Urothelium cell line (cell line): ENCODE data around the gene STK32B.
"Not testable (repeated sequence)": the region's sequence is repeated elsewhere in the genome, so short reads cannot be mapped to it uniquely, and the experiment has no call there.

ENCODE experiments used
- DNase-seq: peaks from one replicate; pipeline ENCODE4 v3.0.0; 2011; ENCODE audit warnings: low spot score, mixed read lengths
- FAIRE-seq: peaks from 2 replicates; lab custom pipeline; 2011; peaks lifted over from hg19 to GRCh38; lab: Jason Lieb, UNC

Gene STK32B

GRCh38 chr4:5422195-5422594 is 370.9 kb downstream of the STK32B start:
- FAIRE-seq (no peak), DNase-seq (no peak)

DNA sequence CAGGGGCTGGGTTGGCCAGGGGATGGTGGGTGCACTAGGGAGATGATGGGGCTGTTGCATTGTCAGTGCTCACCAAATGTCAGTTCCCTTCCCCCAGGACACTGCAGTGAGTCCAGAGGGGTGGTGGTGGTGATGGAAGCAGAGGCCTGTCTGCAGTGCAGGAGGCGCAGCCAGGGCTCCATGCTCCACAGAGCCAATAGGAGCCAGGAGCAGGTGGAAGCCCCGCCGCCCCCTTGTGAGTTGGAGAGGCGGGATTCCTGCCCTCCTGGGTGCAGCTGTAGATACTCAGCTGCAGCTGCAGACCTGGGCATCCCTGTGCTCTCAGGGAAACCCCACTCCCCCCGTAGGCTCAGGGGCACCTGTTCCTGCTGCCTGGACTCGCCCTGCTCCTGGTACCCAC is 372.4 kb downstream of the STK32B start:
- DNase-seq (no peak), FAIRE-seq (no peak)

DNA sequence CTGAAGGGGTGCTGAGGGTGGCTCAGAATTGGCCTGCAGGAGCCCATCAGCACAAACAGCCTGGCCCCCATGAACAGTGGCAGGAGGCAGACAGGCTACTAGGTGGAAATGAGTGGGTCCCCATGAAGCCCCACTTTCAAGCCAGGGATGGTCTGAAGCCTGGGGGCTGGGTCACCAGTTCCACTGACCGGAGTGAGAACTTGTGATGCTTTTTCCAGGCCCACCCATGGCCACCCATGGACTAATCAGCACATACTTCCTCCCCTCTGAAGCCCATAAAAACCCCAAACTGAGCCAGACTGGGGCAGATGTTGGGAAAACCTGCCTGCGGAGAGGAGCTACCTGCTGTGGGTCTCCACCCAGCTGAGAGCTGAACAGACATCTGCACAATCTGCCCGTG is 372.9 kb downstream of the STK32B start:
- FAIRE-seq (no peak), DNase-seq (no peak)

DNA sequence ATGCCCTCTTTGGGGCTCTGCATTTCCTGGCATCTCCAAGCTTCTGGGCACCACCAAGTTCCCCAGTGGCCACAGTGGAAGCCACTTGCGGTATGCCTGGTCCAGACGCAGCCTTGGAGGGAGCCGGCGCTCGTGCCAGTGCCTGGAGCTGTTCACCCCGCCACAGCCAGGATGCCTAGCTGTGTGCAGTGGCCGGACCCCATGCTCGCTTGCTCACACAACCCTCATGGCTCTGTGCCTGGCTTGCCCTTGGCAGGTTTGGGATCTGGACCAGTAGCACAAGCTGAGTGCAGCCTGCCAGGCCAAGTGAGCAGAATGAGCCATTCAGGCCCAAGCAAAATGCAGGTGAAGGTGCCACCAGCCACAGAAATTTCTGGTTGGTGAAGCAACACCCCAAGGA is 373.6 kb downstream of the STK32B start:
- DNase-seq (no peak), FAIRE-seq (no peak)

GRCh38 chr4:5429747-5430146 is 378.5 kb downstream of the STK32B start:
- FAIRE-seq, result no peak

GRCh38 chr4:5433196-5433595 is 381.9 kb downstream of the STK32B start:
- FAIRE-seq, result no peak

More at GRCh38 chr4:5429747-5430146, 378.5 kb downstream of the STK32B start:
- no peak for DNase-seq

DNA sequence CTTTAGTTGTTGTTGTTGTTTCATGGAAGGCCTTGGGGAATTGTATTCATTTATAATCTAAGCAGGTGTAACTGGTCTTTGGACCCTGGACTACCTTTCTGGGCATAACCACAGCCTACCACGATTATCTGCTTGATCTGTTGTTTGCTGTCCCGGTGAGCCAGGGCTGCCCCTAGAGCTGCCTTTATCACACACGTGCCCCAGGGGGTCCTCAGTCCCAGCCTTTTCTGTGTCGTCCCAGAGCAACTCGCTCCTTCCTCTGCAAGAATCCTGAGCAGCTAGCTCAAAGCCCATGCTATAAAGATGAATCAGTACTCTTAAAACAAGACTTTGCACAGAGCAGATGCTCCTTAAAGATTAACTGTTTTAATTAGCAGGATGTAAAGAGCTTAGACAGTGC is 383.9 kb downstream of the STK32B start:
- FAIRE-seq, result no peak
- DNase-seq, result no peak

More at GRCh38 chr4:5433196-5433595, 381.9 kb downstream of the STK32B start:
- no peak for DNase-seq

GRCh38 chr4:5435823-5436222 is 384.5 kb downstream of the STK32B start:
- FAIRE-seq, result no peak
- no peak for DNase-seq

DNA sequence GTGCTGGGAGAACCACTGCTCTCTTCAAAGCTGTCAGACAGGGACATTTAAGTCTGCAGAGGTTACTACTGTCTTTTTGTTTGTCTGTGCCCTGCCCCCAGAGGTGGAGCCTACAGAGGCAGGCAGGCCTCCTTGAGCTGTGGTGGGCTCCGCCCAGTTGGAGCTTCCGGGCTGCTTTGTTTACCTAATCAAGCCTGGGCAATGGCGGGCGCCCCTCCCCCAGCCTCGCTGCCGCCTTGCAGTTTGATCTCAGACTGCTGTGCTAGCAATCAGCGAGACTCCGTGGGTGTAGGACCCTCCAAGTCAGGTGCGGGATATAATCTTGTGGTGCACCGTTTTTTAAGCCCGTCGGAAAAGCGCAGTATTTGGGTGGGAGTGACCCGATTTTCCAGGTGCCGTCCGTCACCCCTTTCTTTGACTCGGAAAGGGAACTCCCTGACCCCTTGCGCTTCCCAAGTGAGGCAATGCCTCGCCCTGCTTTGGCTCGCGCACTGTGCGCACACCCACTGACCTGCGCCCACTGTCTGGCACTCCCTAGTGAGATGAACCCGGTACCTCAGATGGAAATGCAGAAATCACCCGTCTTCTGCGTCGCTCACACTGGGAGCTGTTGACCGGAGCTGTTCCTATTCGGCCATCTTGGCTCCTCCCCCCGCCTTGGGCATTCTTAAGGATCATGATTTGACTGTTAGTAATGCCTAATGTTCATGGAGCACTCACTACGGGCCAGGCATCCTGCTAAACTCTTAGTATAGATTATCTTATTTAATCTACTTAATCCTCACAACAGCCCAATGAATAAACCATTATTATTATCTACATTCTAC is 392.9 kb downstream of the STK32B start:
- DNase-seq, FAIRE-seq: not testable (repeated sequence)

- no peak for FAIRE-seq
- DNase-seq, result no peak
Measured at GRCh38 chr4:5444918-5445517, 393.7 kb downstream of the STK32B start.

- DNase-seq (no peak), FAIRE-seq (no peak)
Measured at GRCh38 chr4:5446595-5447226, 395.4 kb downstream of the STK32B start.

DNA sequence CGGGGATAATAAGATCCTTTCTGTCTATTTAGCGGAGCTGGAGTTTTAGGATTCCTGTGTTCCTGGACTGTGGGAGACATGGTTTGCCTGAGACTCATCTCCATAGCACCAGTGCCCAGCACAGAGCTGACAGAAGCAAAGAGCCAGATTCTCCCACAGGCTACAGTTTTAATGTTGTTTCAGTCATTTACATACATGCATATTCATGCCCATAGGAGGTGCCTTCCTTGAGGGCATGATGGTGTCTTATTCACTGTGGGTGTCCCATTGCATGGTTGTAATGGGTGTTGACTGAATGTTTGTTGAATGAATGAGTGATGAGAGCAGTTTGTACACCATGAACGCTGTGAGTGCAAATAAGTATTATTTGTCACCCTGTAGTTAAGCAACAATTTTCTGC is 396.5 kb downstream of the STK32B start:
- FAIRE-seq, result no peak

DNA sequence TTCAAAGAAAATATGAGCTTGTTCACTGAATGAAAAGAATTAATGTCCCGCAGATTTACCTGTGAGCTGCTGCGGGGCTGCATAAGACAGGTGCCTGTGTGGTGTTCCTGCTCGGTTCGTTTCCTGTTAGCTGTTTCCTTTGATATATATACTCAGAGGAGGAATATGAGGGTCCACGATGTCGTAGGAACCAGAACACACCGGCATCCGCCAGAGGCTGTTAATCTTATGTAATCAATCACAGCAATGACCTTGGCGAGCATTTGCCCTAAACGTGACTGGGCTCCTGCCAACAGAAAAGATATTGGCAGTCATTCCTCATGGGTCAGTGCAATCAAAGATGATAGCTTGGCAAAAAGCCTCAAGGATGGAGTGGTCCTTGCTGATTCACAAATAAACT is 396.9 kb downstream of the STK32B start:
- FAIRE-seq (no peak), DNase-seq (no peak)

More for the DNA sequence above, 396.5 kb downstream of the STK32B start:
- DNase-seq, result no peak

GRCh38 chr4:5451243-5451642 is 400.0 kb downstream of the STK32B start:
- FAIRE-seq, result no peak
- DNase-seq, result no peak

DNA sequence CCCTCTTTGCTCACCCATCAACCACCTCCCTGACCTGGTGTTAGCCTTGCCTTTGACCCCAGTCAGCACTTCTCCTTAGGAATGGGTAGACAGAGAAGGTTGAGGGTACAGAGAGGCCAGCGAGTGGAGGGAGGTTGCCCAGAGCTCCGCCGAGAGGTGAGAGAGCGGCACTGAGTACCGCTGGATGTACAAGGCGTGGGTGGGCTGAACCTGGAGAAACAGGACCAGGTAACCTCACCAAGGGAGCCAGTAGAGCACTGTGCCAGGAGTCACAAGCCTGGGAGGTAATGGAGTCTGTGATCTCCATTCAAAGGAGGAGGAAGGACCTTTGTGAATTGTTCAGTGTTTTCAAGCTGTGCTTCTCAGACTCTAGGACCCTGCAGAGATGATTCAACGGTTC is 400.9 kb downstream of the STK32B start:
- FAIRE-seq (no peak), DNase-seq (no peak)

DNA sequence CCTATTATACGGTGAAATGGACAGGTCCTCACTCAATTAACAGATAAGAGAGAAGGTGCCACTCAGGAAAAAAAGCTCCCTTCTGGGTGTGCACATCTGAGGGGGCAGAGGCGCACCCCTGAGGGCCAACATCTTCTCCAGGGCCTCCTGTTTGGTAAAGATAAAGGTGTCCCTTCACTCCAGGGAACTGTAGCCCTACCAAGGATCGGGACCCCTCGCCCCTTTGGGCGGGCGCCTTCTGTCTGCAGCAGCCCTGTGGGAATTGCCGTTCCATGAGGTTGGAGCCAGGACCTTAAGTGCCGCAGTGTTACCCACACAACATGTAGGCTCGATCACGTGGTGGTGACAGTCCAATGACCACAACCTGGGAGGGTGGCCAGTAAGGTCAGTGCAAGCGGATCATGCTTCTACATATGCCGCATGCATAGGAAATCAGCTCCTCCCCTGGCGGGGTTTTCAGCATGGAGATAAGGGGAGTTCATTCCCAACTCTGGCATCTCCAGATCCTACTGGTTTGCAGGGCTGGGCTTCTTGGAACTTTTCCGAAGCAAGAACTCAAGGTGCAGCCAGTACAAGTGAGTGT is 403.8 kb downstream of the STK32B start:
- DNase-seq (no peak), FAIRE-seq (no peak)

DNA sequence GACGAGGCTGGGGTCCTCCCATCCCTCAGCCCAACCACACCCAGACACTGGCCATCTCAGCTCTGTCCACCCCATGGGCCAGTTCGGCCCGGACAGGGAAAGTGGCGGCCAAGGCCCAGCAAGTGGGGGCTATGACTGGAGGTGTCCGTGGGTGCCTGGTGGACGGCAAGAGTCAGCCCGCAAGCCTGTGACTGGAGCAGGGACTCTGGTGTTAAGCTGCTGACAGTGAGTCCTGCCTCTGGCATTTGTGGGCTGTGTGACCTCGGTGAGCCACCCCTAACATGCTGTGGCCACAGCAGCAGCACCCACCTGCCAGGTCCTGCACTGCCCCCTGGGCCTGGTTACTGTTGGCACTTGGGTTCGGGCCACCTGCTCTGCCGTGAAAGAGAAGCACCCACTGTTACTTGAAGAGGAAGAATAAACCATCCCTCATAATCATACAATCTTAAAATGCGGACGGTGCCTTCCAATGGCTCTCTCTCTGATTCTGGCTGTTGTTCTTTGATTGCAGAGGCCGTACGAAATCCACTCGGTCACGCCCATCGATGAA is 405.1 kb downstream of the STK32B start:
- DNase-seq (no peak), FAIRE-seq (no peak)

- FAIRE-seq (no peak), DNase-seq (no peak)
Measured at GRCh38 chr4:5458676-5459075, 407.4 kb downstream of the STK32B start.

- DNase-seq, result no peak
- FAIRE-seq, result no peak
Measured at GRCh38 chr4:5459236-5459635, 408.0 kb downstream of the STK32B start.

GRCh38 chr4:5460106-5460801 is 409.0 kb downstream of the STK32B start:
- FAIRE-seq (no peak), DNase-seq (peak; percentile 44)

- FAIRE-seq (no peak), DNase-seq (no peak)
Measured at GRCh38 chr4:5461477-5461876, 410.2 kb downstream of the STK32B start.
